ENCODE results near the gene USP6NL.
"Not testable (repeated sequence)": the region's sequence is repeated elsewhere in the genome, so short reads cannot be mapped to it uniquely, and the experiment has no call there.

The USP6NL gene

GRCh38 chr10:11441151-11441535, 170.3 kb downstream of the USP6NL start:
- no peak for DNase-seq

- no peak for DNase-seq
Measured at GRCh38 chr10:11440250-11441150, 170.9 kb downstream of the USP6NL start.

- DNase-seq, result no peak
Measured at GRCh38 chr10:11439523-11440053, 171.9 kb downstream of the USP6NL start.

GRCh38 chr10:11437391-11438142, 173.9 kb downstream of the USP6NL start:
- no peak for DNase-seq

- not testable (repeated sequence) for DNase-seq
Measured at GRCh38 chr10:11436445-11436844, 175.0 kb downstream of the USP6NL start.

GRCh38 chr10:11435581-11435981, 175.9 kb downstream of the USP6NL start:
- DNase-seq, result no peak

GRCh38 chr10:11434324-11434723, 177.1 kb downstream of the USP6NL start:
- DNase-seq, result no peak

- DNase-seq, result no peak
Measured at GRCh38 chr10:11433657-11434056, 177.8 kb downstream of the USP6NL start.

GRCh38 chr10:11431216-11431555, 180.3 kb downstream of the USP6NL start:
- DNase-seq, result no peak

GRCh38 chr10:11430421-11431215, 180.8 kb downstream of the USP6NL start:
- peak; percentile 63 for DNase-seq

- no peak for DNase-seq
Measured at GRCh38 chr10:11429439-11430052, 181.9 kb downstream of the USP6NL start.

GRCh38 chr10:11425676-11426075, 185.8 kb downstream of the USP6NL start:
- no peak for DNase-seq

GRCh38 chr10:11425296-11425610, 186.2 kb downstream of the USP6NL start:
- no peak for DNase-seq

GRCh38 chr10:11424456-11425295, 186.8 kb downstream of the USP6NL start:
- DNase-seq, result peak; percentile 64

GRCh38 chr10:11416974-11417373, 194.5 kb downstream of the USP6NL start:
- no peak for DNase-seq

- DNase-seq, result no peak
Measured at GRCh38 chr10:11415095-11415494, 196.4 kb downstream of the USP6NL start.

- no peak for DNase-seq
Measured at GRCh38 chr10:11414314-11415038, 197.0 kb downstream of the USP6NL start.

GRCh38 chr10:11411926-11412545, 199.4 kb downstream of the USP6NL start:
- DNase-seq, result no peak

GRCh38 chr10:11409357-11409756, 202.1 kb downstream of the USP6NL start:
- DNase-seq, result no peak

- DNase-seq, result no peak
Measured at GRCh38 chr10:11407939-11408338, 203.5 kb downstream of the USP6NL start.

- no peak for DNase-seq
Measured at GRCh38 chr10:11406746-11407145, 204.7 kb downstream of the USP6NL start.
